ENCODE data around the gene PTPRN2.
A peak's percentile ranks its signal among the peaks of the same experiment; 100 is the strongest.
"Not testable (repeated sequence)": the region's sequence is repeated elsewhere in the genome, so short reads cannot be mapped to it uniquely, and the experiment has no call there.

PTPRN2 gene

DNA sequence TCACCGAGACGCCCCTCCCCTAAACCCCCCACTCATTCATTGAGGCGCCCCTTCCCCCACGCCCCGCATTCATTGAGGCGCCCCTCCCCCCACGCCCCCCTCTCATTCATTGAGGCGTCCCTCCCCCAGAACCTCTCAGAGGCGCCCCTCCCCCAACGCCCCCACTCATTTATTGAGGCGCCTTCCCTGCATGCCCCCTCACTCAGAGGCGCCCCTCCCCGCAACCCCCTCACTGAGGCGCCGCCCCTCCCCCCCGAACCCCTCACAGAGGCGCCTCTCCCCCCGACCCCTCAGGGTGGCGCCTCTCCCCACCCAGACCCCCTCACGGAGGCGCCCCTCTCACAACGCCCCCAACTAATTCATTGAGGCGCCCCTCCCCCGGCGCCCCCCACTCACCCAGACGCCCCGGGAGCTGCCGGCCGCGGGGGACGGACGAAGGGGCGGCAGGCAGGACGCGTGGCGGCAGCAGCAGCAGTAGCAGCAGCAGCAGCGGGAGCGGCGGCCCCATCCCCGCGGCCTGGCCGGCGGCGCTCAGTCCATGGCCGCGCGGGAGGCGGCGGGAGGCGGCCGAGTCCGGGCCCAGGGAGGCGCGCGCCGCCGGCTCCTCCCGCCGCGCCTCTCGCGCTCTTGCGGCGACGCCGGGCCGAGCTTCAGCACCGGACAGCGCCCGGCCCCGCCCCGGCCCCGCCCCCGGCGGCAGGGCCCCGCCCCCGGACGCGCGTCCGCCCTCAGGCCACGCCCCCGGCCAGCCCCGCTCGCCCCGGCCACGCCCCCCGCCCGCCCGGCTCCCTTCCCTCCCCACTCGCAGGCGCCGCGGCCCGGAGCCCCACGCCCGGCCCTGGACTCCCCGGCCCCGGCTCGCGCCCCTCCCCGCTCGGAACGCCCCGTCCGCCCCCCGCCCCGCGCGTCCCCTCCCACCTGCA lies at the start of gene PTPRN2:
Gene PTPRN2 (minus strand): TSS at position 662 of the 923 bp plus-strand sequence.
- peak; percentile 8 for DNase-seq (ENCODE audit: low read depth)

DNA sequence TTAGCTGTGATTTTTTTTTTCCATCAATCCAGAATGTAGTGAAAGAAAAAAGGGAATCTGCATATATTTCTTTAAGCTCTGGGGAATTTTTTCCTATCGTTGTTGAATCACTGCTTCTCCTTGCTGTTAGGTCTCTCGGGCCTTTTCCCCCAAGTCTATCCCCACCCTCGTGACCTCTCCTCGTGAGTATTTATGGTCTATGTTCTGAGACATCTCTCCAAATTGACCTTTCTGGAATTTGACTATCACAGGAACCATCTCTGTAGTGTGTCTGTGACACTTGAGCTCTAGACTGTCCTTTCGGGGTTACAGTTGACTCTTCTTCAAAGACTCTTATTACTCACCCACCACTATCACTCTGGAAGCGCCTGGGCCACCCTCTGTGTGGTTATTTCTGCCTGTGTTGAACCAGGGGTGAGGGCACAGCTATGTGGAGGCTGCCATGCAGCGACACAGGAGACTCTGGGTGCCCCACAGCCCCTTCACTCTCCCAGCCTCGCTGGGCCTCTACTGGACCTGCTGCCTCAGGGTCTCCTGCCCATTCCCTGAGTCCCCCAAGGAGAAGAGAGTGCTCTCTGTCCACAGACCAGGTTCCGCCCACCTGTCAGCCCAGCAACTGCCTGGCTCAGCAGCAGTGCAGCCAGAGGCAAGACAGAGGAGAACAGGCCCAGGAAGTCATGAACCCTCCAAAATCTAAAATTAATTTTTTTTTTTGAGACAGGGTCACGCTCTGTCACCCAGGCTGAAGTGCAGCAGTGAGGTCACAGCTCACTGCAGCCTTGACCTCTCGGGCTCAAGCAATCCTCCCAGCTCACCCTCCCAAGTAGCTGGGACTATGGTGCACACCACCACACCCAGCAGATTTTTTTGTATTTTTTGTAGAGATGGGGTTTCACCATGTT lies 45.7 kb upstream of the PTPRN2 start:
- no peak for DNase-seq (ENCODE audit: low read depth)

DNA sequence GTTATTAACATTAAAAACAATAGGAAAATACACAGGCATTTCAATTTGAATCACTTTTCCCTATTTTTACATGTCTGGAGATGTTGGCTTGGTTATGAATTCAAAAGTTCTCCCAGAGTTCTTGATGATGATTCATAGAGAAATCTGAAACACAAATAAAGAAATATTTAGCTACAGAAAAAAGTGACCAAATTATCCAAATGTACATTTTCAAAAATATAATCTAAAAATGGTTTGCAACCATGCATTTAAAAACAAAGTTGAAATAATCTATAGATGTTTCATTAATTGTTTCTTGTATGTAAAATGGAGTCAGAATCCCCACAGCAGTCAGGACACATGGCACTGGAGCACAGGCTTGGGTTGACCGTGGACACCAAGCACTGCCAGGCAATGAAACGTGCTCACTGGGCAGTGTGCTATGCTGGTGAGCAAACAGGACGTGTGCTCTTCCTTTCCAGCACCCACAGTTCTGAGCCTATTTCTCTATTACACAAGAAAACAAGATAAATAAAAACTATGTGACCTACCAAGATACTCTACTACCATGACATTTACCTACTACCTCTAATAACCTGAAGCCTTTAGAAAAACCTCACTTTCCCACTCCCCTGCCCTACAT lies 44.1 kb upstream of the PTPRN2 start:
- DNase-seq (ENCODE audit: low read depth) = no peak

DNA sequence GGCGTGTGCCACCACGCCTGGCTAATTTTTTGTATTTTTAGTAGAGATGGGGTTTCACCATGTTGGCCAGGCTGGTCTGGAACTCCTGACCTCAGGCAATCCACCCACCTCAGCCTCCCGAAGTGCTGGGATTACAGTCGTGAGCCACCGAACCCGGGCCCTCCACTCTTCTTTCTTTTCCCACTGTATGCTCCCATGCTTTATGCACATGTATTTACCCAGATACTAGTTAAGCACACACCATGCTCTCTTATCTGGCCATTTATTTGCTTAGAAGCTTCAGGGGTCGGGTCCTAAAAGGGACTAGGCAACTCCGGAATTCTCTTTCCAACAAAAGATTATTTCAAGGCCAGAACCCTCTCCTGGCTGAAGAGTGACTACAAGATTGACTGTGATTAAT lies 38.7 kb upstream of the PTPRN2 start:
- not testable (repeated sequence) for DNase-seq (ENCODE audit: low read depth)

DNA sequence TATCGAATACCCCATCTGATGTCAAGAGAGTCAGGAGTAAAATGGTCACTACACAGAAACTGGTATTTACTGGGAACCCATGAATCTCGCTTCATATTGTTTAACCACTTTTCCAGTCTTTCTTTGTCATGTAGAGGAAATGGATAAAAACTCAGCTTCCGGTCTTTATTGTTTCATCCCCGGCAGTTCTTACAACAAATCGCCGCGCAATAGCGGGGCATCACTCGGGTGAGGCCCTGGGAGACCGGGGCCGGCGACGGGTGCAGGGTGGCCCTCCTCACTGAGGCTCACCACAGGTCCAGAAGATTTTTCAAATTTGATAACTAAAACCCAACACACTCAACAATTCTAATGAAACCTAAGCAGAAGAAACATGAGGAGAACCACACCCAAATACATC lies 35.6 kb upstream of the PTPRN2 start:
- no peak for DNase-seq (ENCODE audit: low read depth)

DNA sequence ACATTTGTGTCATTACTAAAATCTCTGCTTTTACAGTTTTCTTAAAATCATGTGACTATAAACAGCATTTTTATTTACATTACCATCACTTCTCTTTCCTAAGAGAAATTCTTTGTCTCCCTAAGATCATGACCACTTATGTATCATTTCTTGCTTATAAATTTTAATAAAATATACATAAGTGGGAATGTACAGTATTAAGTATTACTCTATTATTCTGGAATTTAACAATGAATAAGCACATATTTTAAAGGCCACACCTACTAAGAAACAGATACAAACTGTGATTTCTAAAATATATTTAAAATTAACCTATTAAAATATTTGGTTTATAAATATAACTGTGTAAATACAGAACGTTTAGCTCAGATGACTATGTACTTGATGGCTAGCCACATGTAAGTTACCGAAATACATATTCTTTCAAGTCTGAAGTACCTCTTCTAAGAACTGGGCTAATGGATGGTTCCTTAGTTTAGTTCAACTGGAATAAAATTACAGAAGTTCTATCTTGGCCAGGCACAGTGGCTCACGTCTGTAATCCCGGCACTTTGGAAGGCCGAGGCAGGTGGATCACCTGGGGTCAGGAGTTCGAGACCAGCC lies 33.3 kb upstream of the PTPRN2 start:
- DNase-seq (ENCODE audit: low read depth) = no peak

DNA sequence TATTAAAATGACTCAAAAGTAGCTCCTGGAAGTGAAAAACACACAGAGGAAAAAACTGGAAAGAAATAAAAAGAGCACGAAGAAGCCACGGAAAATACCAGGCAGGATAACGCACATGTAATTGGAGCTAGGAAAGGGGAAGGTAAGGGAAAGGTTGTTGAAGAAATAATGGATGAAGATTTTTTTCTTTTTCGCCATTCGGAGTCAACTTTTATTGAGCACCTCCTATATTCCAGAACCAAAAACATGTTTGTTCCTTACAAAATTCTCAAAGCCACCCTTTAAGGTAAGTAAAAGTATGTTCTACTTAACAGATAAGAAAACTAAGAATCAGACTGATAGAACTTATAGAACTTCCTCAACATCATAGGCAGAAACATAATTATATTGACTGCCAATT lies 32.8 kb upstream of the PTPRN2 start:
- DNase-seq (ENCODE audit: low read depth) = no peak

DNA sequence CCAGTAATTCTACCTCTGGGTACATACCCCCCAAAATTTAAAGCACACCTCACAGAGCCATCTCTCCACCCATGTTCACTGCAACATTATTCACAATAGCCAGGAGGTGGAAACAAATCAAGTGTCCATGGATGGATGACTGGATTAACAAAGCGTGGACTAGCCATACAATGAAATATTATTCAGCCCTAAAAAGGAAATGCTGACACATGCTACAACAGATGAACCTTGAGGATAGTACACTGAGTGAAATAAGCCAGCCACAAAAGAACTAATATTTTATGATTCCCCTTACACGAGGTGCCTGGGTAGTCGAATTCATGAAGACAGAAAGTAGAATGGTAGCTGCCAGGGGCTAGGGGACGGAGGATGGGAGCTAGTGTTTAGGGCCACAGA lies 31.1 kb upstream of the PTPRN2 start:
- DNase-seq (ENCODE audit: low read depth) = no peak

DNA sequence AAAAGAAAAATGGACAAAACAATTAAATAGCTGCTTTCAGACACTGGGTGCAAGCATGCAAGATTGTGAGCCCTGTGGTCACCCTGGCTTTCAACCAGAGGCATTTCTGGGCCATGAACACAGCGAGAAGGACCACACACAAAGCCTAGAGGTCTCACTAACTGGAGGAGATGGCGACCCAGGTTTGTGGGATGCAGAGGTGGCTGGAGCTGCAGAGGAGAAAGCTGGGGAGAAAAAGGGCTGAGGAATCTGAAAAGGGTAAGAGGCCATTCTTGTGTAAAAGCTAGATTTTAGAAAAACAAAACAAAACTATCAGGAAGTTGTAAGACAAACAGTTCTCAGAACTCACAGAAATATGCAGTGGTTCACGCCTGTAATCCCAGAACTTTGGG lies 30.1 kb upstream of the PTPRN2 start:
- DNase-seq (ENCODE audit: low read depth) = no peak

DNA sequence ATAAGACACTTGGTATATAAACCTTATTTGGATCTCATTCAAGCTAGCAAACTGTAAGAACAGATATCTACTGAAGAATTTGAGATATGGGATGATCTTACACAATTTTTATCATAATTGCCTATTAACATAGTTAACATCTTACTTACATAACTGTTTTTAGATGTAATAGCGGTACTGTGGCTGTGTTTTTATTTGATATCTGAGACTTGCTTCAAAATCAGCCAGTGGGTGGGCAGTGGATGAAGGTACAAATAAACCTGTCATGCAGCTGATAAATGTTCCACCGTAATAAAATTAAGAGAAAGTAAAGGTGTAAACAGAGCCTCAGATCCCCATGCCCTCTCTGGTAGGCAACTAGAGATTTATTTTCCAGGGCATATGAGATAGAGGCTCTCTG lies 28.4 kb upstream of the PTPRN2 start:
- no peak for DNase-seq (ENCODE audit: low read depth)

DNA sequence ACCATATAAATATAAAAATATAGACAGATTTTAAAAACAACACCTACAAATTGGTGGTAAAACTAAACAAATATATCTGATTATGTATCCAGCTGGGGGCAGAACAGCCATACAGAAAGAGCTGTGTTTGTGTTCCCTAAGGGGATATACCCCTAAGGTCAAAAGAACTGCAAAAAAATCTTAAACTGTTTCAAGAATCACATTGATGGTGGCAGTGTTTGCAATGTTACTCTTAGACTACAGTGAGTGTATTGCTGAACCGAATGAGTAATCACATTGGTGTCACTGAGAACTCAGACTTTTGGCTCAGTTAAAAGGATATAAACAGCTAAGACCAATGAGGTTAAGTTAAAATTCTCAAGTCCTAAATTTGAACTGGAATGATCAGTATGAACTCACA lies 27.1 kb upstream of the PTPRN2 start:
- DNase-seq (ENCODE audit: low read depth) = peak; percentile 72

DNA sequence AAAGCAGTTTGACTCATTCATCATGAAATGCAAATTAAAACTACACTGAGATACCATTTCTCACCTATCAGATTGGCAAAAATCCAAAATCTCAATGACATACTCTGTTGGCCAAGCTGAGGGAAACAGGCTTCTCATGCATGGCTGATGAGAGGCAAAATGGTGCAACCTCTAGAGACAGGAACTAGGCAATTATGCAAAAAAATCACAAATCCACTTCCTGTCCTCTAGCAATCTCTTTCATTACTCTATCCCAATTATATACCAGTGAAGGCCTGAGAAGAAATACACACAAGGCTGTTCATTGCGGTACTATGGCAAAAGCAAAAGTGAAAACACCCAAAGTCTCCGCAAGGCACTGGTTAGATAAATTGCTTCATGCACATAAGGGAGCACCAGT lies 25.9 kb upstream of the PTPRN2 start:
- no peak for DNase-seq (ENCODE audit: low read depth)

DNA sequence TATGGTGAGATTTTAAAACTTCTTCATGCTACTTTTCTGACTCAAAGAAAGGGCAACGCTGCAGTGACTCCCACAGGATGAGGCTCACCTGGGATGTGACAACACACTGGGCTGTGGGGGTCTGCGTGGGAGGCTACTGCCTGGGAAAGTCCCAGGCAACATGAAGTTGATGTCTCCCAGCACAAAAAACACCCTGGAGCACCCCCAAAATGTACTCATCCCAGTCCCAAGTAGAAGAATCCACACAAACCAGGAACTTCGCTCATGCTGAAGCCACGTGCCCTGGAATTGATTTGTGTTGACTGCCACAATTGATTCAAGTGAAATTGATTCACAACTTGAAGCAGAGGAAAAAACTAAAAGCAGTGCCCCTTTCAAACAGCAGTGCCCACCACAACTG lies 24.9 kb upstream of the PTPRN2 start:
- no peak for DNase-seq (ENCODE audit: low read depth)

DNA sequence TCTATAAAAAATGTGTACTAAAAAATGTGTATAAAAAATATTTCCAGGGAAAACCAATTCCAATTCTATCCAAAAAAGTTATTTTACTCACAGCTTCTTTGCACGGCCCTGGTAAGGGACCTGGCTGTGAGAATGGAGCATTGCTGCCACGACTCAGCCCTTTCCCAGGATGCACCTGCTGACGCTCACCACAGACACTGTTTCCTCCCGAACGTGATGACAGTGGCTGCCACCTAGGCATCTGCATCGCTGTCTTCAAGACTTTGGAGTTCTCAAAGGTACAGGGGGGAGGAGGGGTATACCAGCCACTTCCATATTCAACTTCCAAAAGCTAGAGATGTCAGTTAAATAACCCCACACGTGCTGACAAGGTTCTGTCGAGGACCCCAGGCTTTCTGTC lies 23.9 kb upstream of the PTPRN2 start:
- DNase-seq (ENCODE audit: low read depth) = no peak

DNA sequence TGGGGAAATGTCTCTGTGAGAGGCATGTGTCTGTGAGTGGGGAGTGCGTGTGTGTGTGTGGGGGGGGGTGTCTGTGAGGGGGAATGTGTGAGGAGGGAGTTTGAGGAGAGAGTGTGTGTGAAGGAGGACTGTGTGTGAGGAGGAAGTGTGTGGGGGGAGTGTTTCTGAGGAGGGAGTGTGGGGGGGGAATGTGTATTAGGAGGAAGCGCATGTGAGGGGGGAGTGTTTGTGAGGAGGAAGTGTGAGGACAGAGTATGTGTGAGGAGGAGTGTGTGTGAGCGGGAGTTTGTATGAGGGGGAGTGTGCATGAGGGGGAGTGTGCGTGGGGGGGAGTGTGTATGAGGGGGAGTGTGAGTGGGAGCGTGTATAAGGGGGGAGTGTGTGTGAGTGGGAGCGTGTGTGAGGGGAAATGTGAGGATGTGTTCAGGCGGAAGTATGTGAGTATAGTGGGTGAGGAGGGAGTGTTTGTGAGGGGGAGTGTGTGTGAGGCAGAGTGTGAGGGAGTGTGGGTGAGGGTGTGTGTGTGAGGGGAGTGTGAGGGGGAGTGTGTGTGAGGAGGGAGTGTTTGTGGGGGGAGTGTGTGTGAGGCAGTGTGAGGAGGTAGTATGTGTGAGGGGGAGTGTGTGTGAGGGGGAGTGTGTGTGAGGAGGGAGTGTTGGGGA lies 21.8 kb upstream of the PTPRN2 start:
- DNase-seq (ENCODE audit: low read depth) = no peak

DNA sequence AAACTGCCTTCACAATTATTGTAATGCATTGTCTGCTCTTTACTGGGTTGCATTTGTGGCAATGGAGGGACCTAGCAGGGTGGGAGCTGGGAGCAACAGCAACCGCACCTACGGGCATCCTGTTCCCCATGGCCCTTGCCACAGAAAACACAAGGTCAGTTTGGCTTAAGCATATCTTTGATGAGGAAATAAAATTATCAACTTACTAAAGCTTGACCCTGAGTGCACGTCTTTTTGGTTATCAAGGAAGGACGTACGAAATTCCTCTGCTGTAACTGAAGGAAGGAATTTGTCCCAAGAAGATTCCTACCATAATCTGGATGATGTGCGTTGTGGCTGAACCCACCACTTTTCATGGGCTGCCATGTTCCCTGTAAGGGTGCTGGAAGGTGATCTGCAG lies 19.9 kb upstream of the PTPRN2 start:
- no peak for DNase-seq (ENCODE audit: low read depth)

DNA sequence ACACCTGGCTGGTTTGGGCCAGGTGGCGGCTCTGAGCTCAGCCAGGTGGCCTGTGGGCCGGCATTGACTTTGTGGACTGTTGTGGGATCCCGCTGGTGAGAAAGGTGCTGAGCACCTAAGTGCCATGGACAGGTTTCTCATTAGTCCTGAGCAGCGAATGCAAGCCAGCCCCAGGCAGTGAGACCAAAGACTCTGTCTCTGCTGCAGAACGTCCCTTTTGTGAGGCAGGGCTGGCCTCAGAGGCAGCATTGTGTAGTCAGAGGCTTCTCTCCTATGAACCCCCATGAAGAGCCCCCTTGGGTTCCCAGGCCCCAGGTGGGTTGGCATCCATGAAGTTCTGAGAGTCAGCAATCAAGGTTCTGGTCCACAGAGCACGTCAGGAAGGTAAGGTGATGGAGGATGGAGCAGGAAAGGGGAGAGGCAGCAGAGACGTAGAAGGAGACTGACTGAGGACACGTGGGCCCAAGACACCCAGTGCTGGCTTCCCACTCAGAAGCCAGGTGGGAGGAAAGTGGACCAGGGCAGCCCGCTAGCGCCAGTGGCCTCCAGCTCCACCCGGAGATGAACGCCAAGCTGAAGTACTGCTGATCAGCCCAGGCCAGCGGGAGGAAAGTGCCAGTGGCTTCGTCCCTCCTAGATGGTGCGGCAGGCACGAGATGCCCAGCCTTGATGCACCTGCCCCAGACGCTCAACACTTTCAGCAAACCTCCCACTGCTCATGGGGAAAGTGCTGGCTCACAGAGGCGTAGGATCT lies 19.2 kb upstream of the PTPRN2 start:
- no peak for DNase-seq (ENCODE audit: low read depth)

DNA sequence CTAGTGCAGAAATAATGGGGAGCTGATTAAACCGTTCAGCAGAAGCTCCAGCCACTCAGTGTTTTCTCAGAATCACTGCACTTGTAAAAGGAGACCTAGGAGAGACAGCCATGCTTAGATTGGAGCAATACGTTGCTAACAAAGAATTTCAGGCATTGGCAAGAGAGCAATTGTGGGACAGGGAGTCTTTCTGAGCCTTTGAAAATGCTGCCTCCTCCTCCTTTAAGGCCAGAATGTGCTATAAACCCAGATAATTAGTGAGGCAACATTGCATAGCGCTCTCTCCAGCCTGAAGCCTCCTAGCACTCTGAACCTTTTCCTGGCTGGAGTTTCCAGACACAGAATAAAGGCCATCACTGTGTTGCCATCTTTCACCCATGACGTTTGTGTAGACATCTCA lies 18.5 kb upstream of the PTPRN2 start:
- no peak for DNase-seq (ENCODE audit: low read depth)

DNA sequence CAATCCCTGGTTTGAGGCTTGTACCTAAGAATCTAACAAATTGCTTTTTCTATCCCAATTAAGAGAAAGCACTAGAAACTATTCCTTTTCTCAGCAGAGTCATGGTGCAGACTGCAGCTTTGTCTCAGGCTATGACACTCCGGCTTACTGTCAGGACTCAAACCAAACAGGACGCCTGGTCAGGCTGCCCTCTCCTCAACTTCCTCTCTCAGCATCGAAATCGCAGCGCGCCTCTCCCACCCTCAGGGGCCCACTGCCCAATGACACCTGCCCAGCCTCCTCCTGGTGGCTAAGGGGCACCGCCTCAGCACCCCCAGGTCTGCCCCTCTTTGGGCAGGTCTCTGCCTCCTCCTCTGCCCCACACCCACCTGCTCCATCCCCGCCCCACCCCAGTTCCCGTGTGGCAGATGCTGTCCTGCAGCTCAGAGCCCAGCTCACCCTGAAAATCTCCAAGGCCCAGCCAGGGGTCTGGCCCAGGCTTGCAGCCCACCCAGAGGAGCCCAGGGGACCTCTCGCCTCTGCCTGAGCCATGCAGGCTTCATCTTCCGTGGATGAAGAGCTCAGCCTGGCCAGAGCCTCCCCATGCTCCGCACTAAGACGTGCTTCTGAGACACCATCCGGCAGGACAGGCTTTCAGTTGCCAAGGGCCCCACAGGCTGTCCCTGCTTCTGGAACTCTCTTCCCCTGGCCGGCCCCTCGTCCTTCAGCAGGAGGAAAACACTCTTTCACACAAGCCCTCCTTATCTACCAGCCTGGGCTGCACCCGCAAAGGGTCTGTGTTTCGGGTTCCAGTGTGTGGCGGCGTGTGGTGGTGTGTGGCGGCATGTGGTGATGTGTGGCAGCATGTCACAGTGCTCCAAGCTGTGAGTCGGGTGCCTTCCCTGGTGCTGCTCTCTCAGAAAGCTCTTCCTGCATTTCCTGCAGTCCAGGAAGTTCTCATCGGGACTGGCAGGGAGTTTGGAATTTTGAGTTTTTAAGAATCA lies 16.4 kb upstream of the PTPRN2 start:
- no peak for DNase-seq (ENCODE audit: low read depth)
